ENCODE measurements around the gene LNPEP. TPM values are rescaled to one million over a fixed set of nuclear protein-coding genes. Genes with fewer than 3 reads are reported as not detected.

Gene LNPEP
- total RNA-seq, 1 donor from 2014 or later = 30.3 TPM

- TF ChIP-seq CTCF (IDR thresholded peaks at IDR 0.05; ENCODE audit: insufficient read depth, low read length, severe bottlenecking) = no peak
- Histone ChIP-seq H3K36me3 (ENCODE audit: control insufficient read depth, insufficient read depth, low read length) (no peaks in the 10 kb centered on the region), H3K27me3 (ENCODE audit: control insufficient read depth, insufficient read depth, low read length) (no peaks in the 10 kb centered on the region), H3K4me3 (ENCODE audit: low read depth, low read length) (no peak overlapping the region)
- DNase-seq (ENCODE audit: low read depth) (no peak), FAIRE-seq (no peak)
These were observed 17.3 kb downstream of the LNPEP start for GRCh38 chr5:96952974-96953730.

GRCh38 chr5:96957254-96958049 lies 21.6 kb downstream of the LNPEP start:
- Histone ChIP-seq H3K4me3 (ENCODE audit: low read depth, low read length) (no peak overlapping the region), H3K36me3 (ENCODE audit: control insufficient read depth, insufficient read depth, low read length) (no peaks in the 10 kb centered on the region), H3K27me3 (ENCODE audit: control insufficient read depth, insufficient read depth, low read length) (no peaks in the 10 kb centered on the region)
- FAIRE-seq (no peak), DNase-seq (ENCODE audit: low read depth) (no peak)
- TF ChIP-seq CTCF (IDR thresholded peaks at IDR 0.05; ENCODE audit: insufficient read depth, low read length, severe bottlenecking) = no peak

- TF ChIP-seq CTCF (IDR thresholded peaks at IDR 0.05; ENCODE audit: insufficient read depth, low read length, severe bottlenecking) = no peak
- DNase-seq (ENCODE audit: low read depth) (no peak), FAIRE-seq (no peak)
- no peaks in the 10 kb centered on the region for H3K27me3 ChIP-seq (ENCODE audit: control insufficient read depth, insufficient read depth, low read length)
- H3K4me3 ChIP-seq (ENCODE audit: low read depth, low read length) = no peak overlapping the region
- H3K36me3 ChIP-seq (ENCODE audit: control insufficient read depth, insufficient read depth, low read length) = no peaks in the 10 kb centered on the region
These were observed 23.1 kb downstream of the LNPEP start for GRCh38 chr5:96958977-96959376.

GRCh38 chr5:96961053-96961452 lies 25.2 kb downstream of the LNPEP start:
- Histone ChIP-seq H3K27me3 (ENCODE audit: control insufficient read depth, insufficient read depth, low read length) (no peaks in the 10 kb centered on the region), H3K4me3 (ENCODE audit: low read depth, low read length) (no peak overlapping the region), H3K36me3 (ENCODE audit: control insufficient read depth, insufficient read depth, low read length) (no peaks in the 10 kb centered on the region)
- TF ChIP-seq CTCF (IDR thresholded peaks at IDR 0.05; ENCODE audit: insufficient read depth, low read length, severe bottlenecking) = no peak
- DNase-seq (ENCODE audit: low read depth) = no peak
- no peak for FAIRE-seq

GRCh38 chr5:96962540-96962991 lies 26.7 kb downstream of the LNPEP start:
- no peak for TF ChIP-seq CTCF (IDR thresholded peaks at IDR 0.05; ENCODE audit: insufficient read depth, low read length, severe bottlenecking)
- no peak overlapping the region for H3K4me3 ChIP-seq (ENCODE audit: low read depth, low read length)
- DNase-seq (ENCODE audit: low read depth) = no peak
- no peaks in the 10 kb centered on the region for H3K27me3 ChIP-seq (ENCODE audit: control insufficient read depth, insufficient read depth, low read length)
- no peaks in the 10 kb centered on the region for H3K36me3 ChIP-seq (ENCODE audit: control insufficient read depth, insufficient read depth, low read length)
- FAIRE-seq = no peak

Measured in bronchial epithelial cell (primary cell).